HG03095 (cell line): ENCODE measurements around the gene KRTAP20-4.

Source experiments
- ATAC-seq: cut with Tn5 transposase; IDR thresholded peaks from one replicate; pipeline ENCODE4 v1.9.1; 2021; ENCODE audit warnings: moderate library complexity; ENCODE audit not compliant: unreplicated experiment

KRTAP20-4 gene

GRCh38 chr21:30620522-30620921 is at the start of gene KRTAP20-4:
Gene KRTAP20-4 (plus strand): TSS chr21:30620627.
- no peak for ATAC-seq

- no peak for ATAC-seq
Measured at GRCh38 chr21:30577766-30578165, 42.7 kb upstream of the KRTAP20-4 start.

GRCh38 chr21:30579346-30579745 is 41.1 kb upstream of the KRTAP20-4 start:
- ATAC-seq, result no peak

GRCh38 chr21:30580132-30580531 is 40.3 kb upstream of the KRTAP20-4 start:
- ATAC-seq, result no peak

- no peak for ATAC-seq
Measured at GRCh38 chr21:30582870-30583269, 37.6 kb upstream of the KRTAP20-4 start.

- ATAC-seq, result no peak
Measured at GRCh38 chr21:30590297-30590696, 30.1 kb upstream of the KRTAP20-4 start, which contains the start of gene KRTAP22-2. Gene KRTAP22-2 (minus strand): TSS chr21:30590397.

GRCh38 chr21:30592140-30592539 is 28.3 kb upstream of the KRTAP20-4 start, which contains the start of gene KRTAP6-3:
Gene KRTAP6-3 (plus strand): TSS chr21:30592440. CDS start chr21:30592446, 6 bp downstream.
- no peak for ATAC-seq

- no peak for ATAC-seq
Measured at GRCh38 chr21:30598802-30599201, 21.6 kb upstream of the KRTAP20-4 start, which contains the start of gene KRTAP6-2. Gene KRTAP6-2 (minus strand): TSS chr21:30598902. CDS start chr21:30598874, 28 bp downstream.

GRCh38 chr21:30600787-30601186 is 19.6 kb upstream of the KRTAP20-4 start, which contains the start of gene KRTAP22-1:
Gene KRTAP22-1 (plus strand): TSS chr21:30601087.
- no peak for ATAC-seq

- ATAC-seq, result no peak
Measured at GRCh38 chr21:30605968-30606367, 14.5 kb upstream of the KRTAP20-4 start.

- ATAC-seq, result no peak
Measured at GRCh38 chr21:30612132-30612531, 8.3 kb upstream of the KRTAP20-4 start.

- no peak for ATAC-seq
Measured at GRCh38 chr21:30613836-30614235, 6.6 kb upstream of the KRTAP20-4 start, which contains the start of gene KRTAP6-1. Gene KRTAP6-1 (minus strand): TSS chr21:30613930. CDS start chr21:30613904, 26 bp downstream.

GRCh38 chr21:30615199-30615598 is 5.2 kb upstream of the KRTAP20-4 start:
- no peak for ATAC-seq

GRCh38 chr21:30616125-30616524 is 4.3 kb upstream of the KRTAP20-4 start, which contains the start of gene KRTAP20-1:
Gene KRTAP20-1 (plus strand): TSS chr21:30616425. CDS start chr21:30616455, 30 bp downstream.
- ATAC-seq, result no peak

- no peak for ATAC-seq
Measured at GRCh38 chr21:30620080-30620479, 347 bp upstream of the KRTAP20-4 start.

GRCh38 chr21:30623362-30623761 is 2.9 kb downstream of the KRTAP20-4 start:
- ATAC-seq, result no peak

- ATAC-seq, result no peak
Measured at GRCh38 chr21:30625449-30626165, 5.2 kb downstream of the KRTAP20-4 start.

- no peak for ATAC-seq
Measured at GRCh38 chr21:30628109-30628508, 7.7 kb downstream of the KRTAP20-4 start.

GRCh38 chr21:30629200-30629599 is 8.8 kb downstream of the KRTAP20-4 start:
- no peak for ATAC-seq

- no peak for ATAC-seq
Measured at GRCh38 chr21:30634906-30635305, 14.5 kb downstream of the KRTAP20-4 start, which contains the start of gene KRTAP20-2. Gene KRTAP20-2 (plus strand): TSS chr21:30635206. CDS start chr21:30635264, 58 bp downstream.

GRCh38 chr21:30638686-30639085 is 18.3 kb downstream of the KRTAP20-4 start:
- no peak for ATAC-seq

GRCh38 chr21:30642564-30642963 is 22.1 kb downstream of the KRTAP20-4 start, which contains the start of gene KRTAP20-3:
Gene KRTAP20-3 (plus strand): TSS chr21:30642864.
- no peak for ATAC-seq
